HCT116 (cell line): ENCODE results near the gene RENBP. TPM values are rescaled to one million over a fixed set of nuclear protein-coding genes. Genes with fewer than 3 reads are reported as not detected.

Source experiments
- ATAC-seq: fragments of 200-7000 bp; cut with Tn5 transposase; 2 replicates; pipeline ENCODE4 v1.9.1; 2020; ENCODE audit warnings: mild to moderate bottlenecking, moderate library complexity
- BruUV-seq: library from RNA; stranded (reverse); fragments of 400-500 nt; replicated peaks from 2 replicates; lab custom pipeline; 2021; lab: Mats Ljungman, UMichigan
- CTCF ChIA-PET: fragments of 300-600 bp; sonication (Branson Sonifier 250); formaldehyde crosslinking; loops from one replicate; lab custom pipeline; 2021; ENCODE audit warnings: antibody characterized with exemption; lab: Charles Lee
- POLR2A ChIA-PET: fragments of 300-600, 350-600 bp; sonication (Branson Sonifier 250); formaldehyde crosslinking; loops from one replicate; lab custom pipeline; 2021; ENCODE audit warnings: antibody characterized with exemption; lab: Charles Lee
- RAD21 ChIA-PET, 2 experiments: fragments of 300-600 bp; sonication (Branson Sonifier 250); formaldehyde crosslinking; loops; one replicate each; lab custom pipeline; 2023; ENCODE audit warnings: low total read pairs in 2 of 2; ENCODE audit not compliant: uncharacterized antibody in 2 of 2, unreplicated experiment in 2 of 2, low non-redundant PET in 1 of 2; lab: Charles Lee
- DNase-seq: peaks from one replicate; pipeline ENCODE4 v3.0.0-alpha.2; 2010; ENCODE audit warnings: low read depth, low spot score
- H2AFZ ChIP-seq: fragments of 200-600 bp; shearing (Covaris generic), sonication (generic); 2 replicates; pipeline ENCODE4 v1.6.1; 2017; ENCODE audit warnings: low read depth, mixed run types, mixed read lengths, antibody characterized with exemption, low read length; ENCODE audit not compliant: poor library complexity, severe bottlenecking
- H3K27ac ChIP-seq: 2 replicates; pipeline ENCODE4 v1.5.1; 2012; ENCODE audit warnings: low read depth, low read length
- H3K27me3 ChIP-seq: fragments of 200-600 bp; sonication (generic); 2 replicates; pipeline ENCODE4 v1.6.1; 2016; ENCODE audit warnings: mixed run types, low read length, mixed read lengths; ENCODE audit not compliant: insufficient read depth
- H3K36me3 ChIP-seq, 2 experiments: fragments of 200-500 bp in 1 of 2; fragments of 200-600 bp in 1 of 2; sonication (Bioruptor generic) in 1 of 2; sonication (generic) in 1 of 2; 2 replicates each; pipeline versions ENCODE4 v1.5.1 to v1.6.1; 2014 to 2016; ENCODE audit warnings: low read length in 2 of 2, inconsistent platforms in 1 of 2, mixed read lengths in 1 of 2, mixed run types in 1 of 2; ENCODE audit not compliant: insufficient read depth in 2 of 2, control insufficient read depth in 1 of 2
- H3K4me1 ChIP-seq, 2 experiments: fragments of 200-600 bp in 1 of 2; sonication (generic) in 1 of 2; 2 replicates each; pipeline versions ENCODE4 v1.5.1 to v1.6.1; 2012 to 2017; ENCODE audit warnings: low read length in 2 of 2, inconsistent platforms in 1 of 2, mild to moderate bottlenecking in 1 of 2, mixed read lengths in 1 of 2, mixed run types in 1 of 2, moderate library complexity in 1 of 2; ENCODE audit not compliant: insufficient read depth in 2 of 2, control insufficient read depth in 1 of 2
- H3K4me2 ChIP-seq: fragments of 200-600 bp; sonication (generic); 2 replicates; pipeline ENCODE4 v1.6.1; 2017; ENCODE audit warnings: mixed run types, low read length, mixed read lengths
- H3K4me3 ChIP-seq, 2 experiments: fragments of 200-600 bp in 1 of 2; sonication (generic) in 1 of 2; replicated peaks in 1 of 2; 2 replicates each; pipeline ENCODE4 v1.5.1; 2011 to 2016; ENCODE audit warnings: low read length in 2 of 2, control low read depth in 1 of 2, low read depth in 1 of 2, mild to moderate bottlenecking in 1 of 2, mixed read lengths in 1 of 2, mixed run types in 1 of 2
- H3K79me2 ChIP-seq: fragments of 200-600 bp; sonication (generic); 2 replicates; pipeline ENCODE4 v1.6.1; 2017; ENCODE audit warnings: mild to moderate bottlenecking, mixed run types, low read length, moderate library complexity, mixed read lengths; ENCODE audit not compliant: insufficient read depth
- H3K9ac ChIP-seq: fragments of 200-600 bp; sonication (generic); 2 replicates; pipeline ENCODE4 v1.6.1; 2016; ENCODE audit warnings: low read length, mixed read lengths
- H3K9me2 ChIP-seq: fragments of 200-600 bp; sonication (generic), shearing (Covaris generic); 2 replicates; pipeline ENCODE4 v1.6.1; 2017; ENCODE audit warnings: mixed run types, mild to moderate bottlenecking, moderate library complexity; ENCODE audit not compliant: insufficient read depth
- H3K9me3 ChIP-seq, 2 experiments: fragments of 200-500 bp in 1 of 2; fragments of 200-600 bp in 1 of 2; sonication (Bioruptor generic) in 1 of 2; sonication (generic) in 1 of 2; 2 replicates each; pipeline ENCODE4 v1.6.1; 2014 to 2017; ENCODE audit warnings: low read length in 2 of 2, mixed read lengths in 2 of 2, inconsistent platforms in 1 of 2, low read depth in 1 of 2, mild to moderate bottlenecking in 1 of 2, mixed run types in 1 of 2, moderate library complexity in 1 of 2; ENCODE audit not compliant: control insufficient read depth in 1 of 2, insufficient read depth in 1 of 2
- H4K20me1 ChIP-seq: fragments of 200-600 bp; sonication (generic), shearing (Covaris generic); 2 replicates; pipeline ENCODE4 v1.6.1; 2017; ENCODE audit warnings: mixed run types, mild to moderate bottlenecking, moderate library complexity; ENCODE audit not compliant: insufficient read depth
- CBX3 ChIP-seq: IDR thresholded peaks from 2 replicates; pipeline ENCODE4 v1.6.1; 2012; ENCODE audit warnings: low read depth
- EGR1 ChIP-seq: IDR thresholded peaks from 2 replicates; pipeline ENCODE4 v1.6.1; 2012; ENCODE audit warnings: low read depth
- YY1 ChIP-seq: IDR thresholded peaks from 2 replicates; pipeline ENCODE4 v1.6.1; 2011; ENCODE audit warnings: low read length, low read depth, moderate library complexity, mild to moderate bottlenecking; ENCODE audit not compliant: insufficient replicate concordance; ENCODE audit errors: extremely low read depth
- ZNF274 ChIP-seq: fragments of 200-500 bp; sonication (Bioruptor generic); IDR thresholded peaks from 2 replicates; pipeline ENCODE4 v1.6.1; 2014; ENCODE audit warnings: mild to moderate bottlenecking, low read depth, low read length, inconsistent platforms
- intact Hi-C: fragments of 100-400 bp; cut with micrococcal nuclease; formaldehyde crosslinking; loops from 2 replicates; pipeline ENCODE4 v1.10.0; 2022
- total RNA-seq: library from RNA; stranded (reverse); gene quantifications from one replicate; pipeline ENCODE4 v1.2.1, GENCODE V29; 2021; ENCODE audit not compliant: unreplicated experiment

Gene RENBP
- total RNA-seq, 1 experiment from 2014 or later, result 1.3 TPM

GRCh38 chrX:153969904-153970356 is 25.5 kb upstream of the RENBP start:
- intact Hi-C loops, result loop anchor here (10.0 kb wide), 1 partner anchor 425 kb away; the partner anchor contains the start of gene RPL10
- no peak for DNase-seq

GRCh38 chrX:153969125-153969903 is 24.9 kb upstream of the RENBP start:
- TF ChIP-seq YY1, result no peak
- TF ChIP-seq CBX3, result no peak
- no peak for TF ChIP-seq EGR1
- no peak for TF ChIP-seq ZNF274
- intact Hi-C loops, result no loop called here
- peak overlapping the region; percentile 33 for H3K27ac ChIP-seq
- H3K36me3 ChIP-seq, result peaks cover 0 to 11% of the 10 kb centered on the region in 2 experiments; a peak in 1 of 4 replicates
- H4K20me1 ChIP-seq, result no peaks in the 10 kb centered on the region
- no peaks in the 10 kb centered on the region for H3K27me3 ChIP-seq
- H3K79me2 ChIP-seq, result peaks cover 74% of the 10 kb centered on the region
- ChIA-PET POLR2A (no interaction called here), CTCF (no interaction called here), RAD21 (no interaction called here)
- BruUV-seq, result no TSS peak
- DNase-seq (no peak), ATAC-seq (no peak)
- no peaks in the 10 kb centered on the region for H3K9me3 ChIP-seq
- peak overlapping the region; percentile 76 for H3K4me2 ChIP-seq
- no peaks in the 10 kb centered on the region for H3K9me2 ChIP-seq
- no peak overlapping the region for H2AFZ ChIP-seq
- H3K4me3 ChIP-seq, result peak overlapping the region; percentile 75 to 78
- H3K4me1 ChIP-seq, result peaks cover 12 to 24% of the 10 kb centered on the region in 2 experiments
- H3K9ac ChIP-seq, result peak overlapping the region; percentile 99

More at GRCh38 chrX:153969904-153970356, 25.5 kb upstream of the RENBP start:
- no TSS peak for BruUV-seq
- Histone ChIP-seq H4K20me1 (no peaks in the 10 kb centered on the region), H3K9ac (peak overlapping the region; percentile 99), H3K4me2 (peak overlapping the region; percentile 76), H3K27ac (peak overlapping the region; percentile 90), H3K9me2 (no peaks in the 10 kb centered on the region), H3K4me3 (peak overlapping the region; percentile 75 to 78), H3K4me1 (peaks cover 12 to 28% of the 10 kb centered on the region in 2 experiments), H3K36me3 (peaks cover 0 to 11% of the 10 kb centered on the region in 2 experiments; a peak in 1 of 4 replicates), H3K79me2 (peaks cover 71% of the 10 kb centered on the region), H2AFZ (no peak overlapping the region), H3K27me3 (no peaks in the 10 kb centered on the region), H3K9me3 (no peaks in the 10 kb centered on the region)
- ChIA-PET CTCF (no interaction called here), POLR2A (interaction anchor here (2.0 kb wide), 1 partner anchor 41 kb away, joined by 10 read pairs; no protein-coding TSS in a partner anchor), RAD21 (interaction anchor here in 1 of 2 experiments (0.6 kb wide), 1 partner anchor 129 kb away, joined by 4 read pairs; no protein-coding TSS in a partner anchor)
- ATAC-seq, result no peak
- no peak for TF ChIP-seq ZNF274
